Endothelial cell of umbilical vein (primary cell): ENCODE data around the gene TDP1.

Experiments used
- EZH2 ChIP-seq: IDR thresholded peaks from 2 replicates; pipeline ENCODE4 v1.6.1; 2012; ENCODE audit warnings: borderline replicate concordance, low read depth, mild to moderate bottlenecking, moderate library complexity, low read length, inconsistent platforms; ENCODE audit not compliant: severe bottlenecking
- GATA2 ChIP-seq: IDR thresholded peaks from 2 replicates; pipeline ENCODE4 v1.7.0; 2011; ENCODE audit warnings: low read depth, mild to moderate bottlenecking, moderate library complexity, mixed read lengths, low read length; ENCODE audit not compliant: insufficient read length, insufficient read depth
- MYC ChIP-seq: IDR thresholded peaks from one replicate; pipeline ENCODE4 v1.6.1; 2011; ENCODE audit warnings: mild to moderate bottlenecking, low read depth, low read length
- POLR2AphosphoS5 ChIP-seq: IDR thresholded peaks from 2 replicates; pipeline ENCODE4 v1.6.1; 2012; ENCODE audit warnings: low read depth, mild to moderate bottlenecking, control low read depth, low read length, moderate library complexity; ENCODE audit not compliant: insufficient read depth
- TF ChIP-seq, protein P1 (sequence below), 2 donors: IDR thresholded peaks; 1 replicate in 1 of 2; 2 replicates in 1 of 2; pipeline ENCODE4 v1.5.1; 2011; ENCODE audit warnings: low read length in 2 of 2, mild to moderate bottlenecking in 2 of 2, moderate library complexity in 2 of 2, control low read depth in 1 of 2, inconsistent platforms in 1 of 2, low read depth in 1 of 2; ENCODE audit not compliant: insufficient read depth in 1 of 2; ENCODE audit errors: extremely low read depth in 1 of 2
- TF ChIP-seq, protein P2 (sequence below): IDR thresholded peaks from 2 replicates; pipeline ENCODE4 v1.6.1; 2011; ENCODE audit not compliant: insufficient read depth, insufficient read length

DNA sequence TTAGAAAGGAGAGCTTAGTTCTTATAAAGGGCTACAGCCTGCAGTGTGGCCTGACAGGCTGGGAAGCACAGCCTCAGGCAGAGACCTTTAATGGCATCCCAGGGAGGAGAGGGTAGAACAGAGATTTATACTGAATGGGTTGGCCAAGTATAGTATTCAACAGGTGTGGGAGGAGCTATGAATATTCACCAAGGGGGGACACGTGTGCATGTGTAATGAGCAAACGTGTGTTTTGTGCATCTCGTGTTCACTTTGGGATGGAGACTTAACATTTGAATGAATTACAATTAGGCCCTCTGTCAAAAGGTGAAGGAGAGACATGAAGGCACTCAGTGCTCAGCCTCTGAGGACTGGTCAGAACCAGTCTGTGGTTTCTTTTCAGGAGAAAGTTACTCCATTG lies 5.2 kb downstream of the TDP1 start:
- TF ChIP-seq POLR2AphosphoS5 = no peak
- TF ChIP-seq, protein P1, sequence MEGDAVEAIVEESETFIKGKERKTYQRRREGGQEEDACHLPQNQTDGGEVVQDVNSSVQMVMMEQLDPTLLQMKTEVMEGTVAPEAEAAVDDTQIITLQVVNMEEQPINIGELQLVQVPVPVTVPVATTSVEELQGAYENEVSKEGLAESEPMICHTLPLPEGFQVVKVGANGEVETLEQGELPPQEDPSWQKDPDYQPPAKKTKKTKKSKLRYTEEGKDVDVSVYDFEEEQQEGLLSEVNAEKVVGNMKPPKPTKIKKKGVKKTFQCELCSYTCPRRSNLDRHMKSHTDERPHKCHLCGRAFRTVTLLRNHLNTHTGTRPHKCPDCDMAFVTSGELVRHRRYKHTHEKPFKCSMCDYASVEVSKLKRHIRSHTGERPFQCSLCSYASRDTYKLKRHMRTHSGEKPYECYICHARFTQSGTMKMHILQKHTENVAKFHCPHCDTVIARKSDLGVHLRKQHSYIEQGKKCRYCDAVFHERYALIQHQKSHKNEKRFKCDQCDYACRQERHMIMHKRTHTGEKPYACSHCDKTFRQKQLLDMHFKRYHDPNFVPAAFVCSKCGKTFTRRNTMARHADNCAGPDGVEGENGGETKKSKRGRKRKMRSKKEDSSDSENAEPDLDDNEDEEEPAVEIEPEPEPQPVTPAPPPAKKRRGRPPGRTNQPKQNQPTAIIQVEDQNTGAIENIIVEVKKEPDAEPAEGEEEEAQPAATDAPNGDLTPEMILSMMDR (IDR thresholded peaks at IDR 0.05; ENCODE audit: extremely low read depth in 1 of 2, insufficient read depth in 1 of 2, low read depth in 1 of 2, low read length in 2 of 2) = no peak
- no peak for TF ChIP-seq GATA2
- TF ChIP-seq, protein P2, sequence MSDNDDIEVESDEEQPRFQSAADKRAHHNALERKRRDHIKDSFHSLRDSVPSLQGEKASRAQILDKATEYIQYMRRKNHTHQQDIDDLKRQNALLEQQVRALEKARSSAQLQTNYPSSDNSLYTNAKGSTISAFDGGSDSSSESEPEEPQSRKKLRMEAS = no peak
- no peak for TF ChIP-seq MYC
- TF ChIP-seq EZH2 = no peak
